ENCODE results near the gene TMEM245.

TMEM245 gene

DNA sequence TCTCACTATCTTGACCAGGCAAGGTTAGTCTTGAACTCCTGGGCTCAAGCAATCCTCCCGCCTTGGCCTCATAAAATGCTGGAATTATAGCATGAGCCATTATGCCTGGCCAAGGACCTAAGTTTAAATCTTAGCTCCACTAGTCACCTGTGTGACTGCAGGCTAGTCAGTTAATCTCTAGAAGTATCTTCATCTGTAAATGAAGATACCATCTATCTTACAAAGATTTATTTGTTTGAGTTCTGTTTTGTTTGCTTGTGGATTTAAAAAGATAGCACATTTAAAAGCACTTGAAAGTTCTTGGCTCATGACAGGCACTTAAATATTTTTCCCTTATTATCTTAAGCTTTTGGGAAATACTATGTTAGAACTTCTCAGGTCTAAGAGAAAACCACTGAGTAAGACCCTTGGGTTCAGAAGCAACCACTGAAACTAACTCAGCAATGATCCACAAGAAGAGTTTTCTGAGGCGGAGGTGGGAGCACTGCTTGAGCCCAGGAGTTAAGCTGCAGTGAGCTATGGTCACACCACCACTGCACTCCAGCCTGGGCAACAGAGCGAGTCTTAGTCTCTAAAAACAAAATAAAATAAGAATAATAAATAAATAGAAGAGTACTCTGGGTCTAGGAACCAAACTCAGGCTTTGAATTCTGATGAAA lies 19.1 kb downstream of the TMEM245 start:
- DNase-seq = no peak

DNA sequence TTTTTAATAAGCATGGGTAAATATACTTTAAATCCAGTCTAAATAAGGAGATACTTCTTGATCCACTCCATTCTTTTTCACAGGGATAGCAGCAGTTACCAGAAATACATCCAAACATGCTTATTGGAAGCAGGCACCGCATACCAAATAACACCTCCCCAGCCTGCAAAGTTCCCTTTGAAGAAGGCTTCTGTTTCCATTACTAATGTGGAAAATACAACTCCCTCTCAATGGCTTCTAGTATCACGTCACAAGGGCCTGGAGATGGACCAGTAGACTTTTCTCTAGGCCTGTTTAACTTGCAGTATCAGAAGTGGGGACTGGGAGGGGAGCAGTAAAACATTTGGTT lies 20.8 kb downstream of the TMEM245 start:
- no peak for DNase-seq

DNA sequence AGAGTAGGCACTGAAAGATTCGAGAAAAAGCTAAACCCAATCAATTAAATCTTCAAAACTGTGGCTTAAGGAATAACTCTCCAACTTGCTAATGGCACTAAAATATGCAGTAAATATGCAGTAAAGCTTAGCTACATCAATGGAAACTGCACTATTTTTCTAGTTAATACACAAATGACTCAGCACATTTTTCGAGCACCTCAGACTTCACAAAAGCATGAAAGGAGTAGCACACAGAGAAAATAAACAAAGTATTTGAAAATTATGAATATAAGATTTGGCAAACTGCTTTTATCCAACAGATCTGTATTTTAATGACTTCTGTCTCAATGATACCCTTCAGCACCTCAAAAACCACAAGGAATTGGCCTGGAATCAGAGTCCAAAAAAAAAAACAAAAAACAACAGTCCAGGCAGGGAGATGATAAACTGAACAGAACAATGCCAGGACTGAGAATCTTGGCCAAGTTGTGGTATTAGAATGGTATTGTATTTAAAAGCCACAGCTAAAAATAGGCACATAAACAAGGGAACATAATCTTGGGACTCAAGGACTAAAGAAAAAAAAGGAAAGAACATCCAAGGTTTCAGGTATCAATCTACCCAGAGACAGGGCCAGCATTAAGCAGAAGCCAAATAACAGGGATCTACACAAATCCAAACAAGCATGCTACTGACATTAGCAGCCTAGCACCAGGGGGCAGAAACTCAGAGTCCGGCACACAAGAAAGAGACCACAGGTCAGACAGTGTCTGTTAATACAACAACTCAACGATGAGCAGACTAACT lies 21.4 kb downstream of the TMEM245 start:
- no peak for DNase-seq

DNA sequence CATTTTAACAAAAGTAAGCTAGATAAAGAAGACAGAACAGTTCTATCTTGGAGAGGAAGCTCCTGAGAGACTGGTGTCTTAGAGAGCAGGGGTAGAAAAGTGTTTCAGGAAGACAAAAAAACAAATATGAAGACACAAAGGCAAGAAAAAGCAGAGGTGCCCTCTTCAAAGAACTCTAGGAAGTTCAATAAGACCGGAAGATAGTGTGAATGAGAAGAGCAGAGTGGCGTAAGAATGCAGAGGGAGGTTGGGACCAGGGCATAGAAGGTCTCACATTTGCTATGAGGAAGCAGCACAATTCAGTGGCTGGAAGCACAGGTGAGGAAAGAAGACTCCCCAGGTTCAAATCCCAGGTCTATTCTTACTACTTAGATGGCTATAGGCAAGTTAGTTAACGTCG lies 22.6 kb downstream of the TMEM245 start:
- no peak for DNase-seq

DNA sequence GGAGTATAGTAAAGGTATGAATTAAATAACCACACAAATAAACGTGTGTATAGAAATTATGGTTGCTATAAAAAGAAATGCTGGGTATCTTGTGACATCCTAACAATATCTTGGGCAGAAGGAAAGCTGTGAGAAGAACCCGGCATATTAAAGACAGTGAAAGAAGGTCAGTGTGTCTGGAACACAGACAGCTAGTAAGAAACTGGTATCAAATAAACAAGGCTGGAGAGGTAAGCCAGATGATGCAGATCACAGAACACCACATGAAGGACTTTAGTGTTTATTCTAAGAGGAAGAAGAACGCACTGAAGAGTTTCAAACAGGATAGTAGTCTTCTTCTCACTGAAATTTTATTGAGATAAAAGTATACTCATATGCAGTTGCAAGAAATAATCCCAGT lies 24.4 kb downstream of the TMEM245 start:
- no peak for DNase-seq

DNA sequence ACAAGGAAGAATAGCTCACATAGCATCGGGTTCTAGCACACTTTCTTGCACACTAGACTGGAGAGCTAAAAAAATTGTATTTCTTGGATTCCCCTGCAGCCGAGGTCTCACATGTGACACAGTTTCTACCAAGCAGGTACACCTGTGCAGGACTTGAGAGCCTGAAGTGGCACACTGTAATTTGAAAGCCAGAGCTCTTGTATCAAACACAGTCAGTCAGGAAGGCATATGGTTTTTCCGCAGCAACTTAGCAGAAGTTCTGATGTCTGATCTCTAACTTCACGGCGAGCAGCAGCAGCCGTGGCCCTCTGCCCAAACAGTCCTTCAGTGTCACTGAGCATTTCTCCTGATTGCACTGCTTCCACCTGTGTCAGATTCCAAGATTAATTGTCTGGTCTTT lies 25.5 kb downstream of the TMEM245 start:
- no peak for DNase-seq

DNA sequence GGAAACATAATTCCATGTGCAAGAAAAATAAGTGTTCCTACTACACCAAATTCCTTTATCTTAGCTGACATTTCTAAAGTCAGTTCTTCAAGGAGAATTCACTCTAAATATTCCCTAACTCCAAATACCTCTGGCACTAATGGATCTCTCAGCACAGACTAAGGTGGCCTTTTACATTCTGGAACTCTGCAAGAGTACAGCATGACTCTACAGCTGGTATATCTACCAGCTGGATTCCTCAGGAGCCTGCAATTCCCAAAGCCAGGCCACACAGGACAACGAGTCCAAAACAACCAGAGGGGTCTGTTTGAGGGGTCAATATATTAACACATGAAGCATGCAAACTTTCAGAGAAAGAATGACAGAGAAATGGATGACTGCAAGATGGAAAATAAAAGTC lies 27.2 kb downstream of the TMEM245 start:
- DNase-seq = no peak

DNA sequence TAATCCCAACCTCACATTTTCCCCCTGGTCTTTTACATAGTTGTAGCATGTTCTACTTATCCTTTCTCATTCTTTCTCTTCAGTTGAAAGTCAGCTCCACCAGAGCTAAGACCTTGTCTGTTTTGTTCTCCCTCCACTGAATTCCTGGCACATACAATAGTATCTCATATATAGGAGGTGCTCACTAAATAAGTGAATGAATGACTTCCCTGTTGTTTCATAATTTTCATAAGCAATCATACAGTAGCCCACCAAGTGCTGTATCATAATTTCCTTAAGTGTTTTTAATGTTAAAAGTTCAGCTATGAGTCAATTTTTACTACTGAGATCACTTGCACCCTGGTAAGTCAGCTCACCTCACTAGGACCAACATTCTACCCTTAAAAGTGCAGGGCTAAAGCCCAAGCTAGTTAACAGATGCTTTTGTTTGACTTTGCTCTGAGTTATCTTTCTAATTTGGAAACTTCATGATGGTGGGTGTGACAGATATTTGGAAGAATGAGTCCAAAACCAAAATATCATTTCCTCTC lies 27.6 kb downstream of the TMEM245 start:
- DNase-seq = no peak

DNA sequence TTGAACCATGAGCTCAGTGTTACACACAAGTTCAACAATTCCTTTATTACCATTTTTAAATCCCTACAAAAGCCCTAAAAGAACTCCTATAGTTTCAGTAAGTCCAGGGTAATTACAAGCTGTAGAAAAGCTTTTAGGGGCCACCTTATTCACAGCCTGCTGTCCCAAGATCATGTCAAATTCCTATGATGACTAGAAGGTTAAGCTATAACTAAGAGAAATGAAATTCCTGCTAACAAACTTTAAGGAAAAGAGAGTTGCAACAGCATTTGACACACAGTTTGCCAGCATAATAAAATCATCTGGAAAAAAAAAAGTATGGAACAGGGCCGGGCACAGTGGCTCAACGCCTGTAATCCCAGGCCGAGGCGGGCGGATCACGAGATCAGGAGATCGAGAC lies 31.5 kb downstream of the TMEM245 start:
- DNase-seq = no peak

DNA sequence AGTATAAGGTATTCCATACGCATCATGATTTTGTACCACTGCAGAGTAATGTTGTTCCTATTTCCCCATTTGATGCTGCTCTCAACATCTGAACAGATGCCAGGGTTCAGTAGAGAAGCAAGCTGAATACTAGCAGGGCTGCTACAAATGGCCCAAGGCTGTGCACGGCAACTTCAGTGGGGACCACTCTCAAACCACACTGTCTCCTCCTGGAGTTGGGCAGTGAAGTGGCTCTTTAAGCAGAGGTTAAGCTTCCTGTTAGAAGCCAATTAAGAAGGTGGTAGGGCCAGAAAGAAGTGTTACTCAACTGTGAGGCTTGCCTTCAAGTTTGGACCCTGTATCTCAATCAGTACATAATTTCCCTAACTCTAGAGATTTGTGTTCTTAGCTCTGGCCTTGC lies 32.0 kb downstream of the TMEM245 start:
- no peak for DNase-seq

DNA sequence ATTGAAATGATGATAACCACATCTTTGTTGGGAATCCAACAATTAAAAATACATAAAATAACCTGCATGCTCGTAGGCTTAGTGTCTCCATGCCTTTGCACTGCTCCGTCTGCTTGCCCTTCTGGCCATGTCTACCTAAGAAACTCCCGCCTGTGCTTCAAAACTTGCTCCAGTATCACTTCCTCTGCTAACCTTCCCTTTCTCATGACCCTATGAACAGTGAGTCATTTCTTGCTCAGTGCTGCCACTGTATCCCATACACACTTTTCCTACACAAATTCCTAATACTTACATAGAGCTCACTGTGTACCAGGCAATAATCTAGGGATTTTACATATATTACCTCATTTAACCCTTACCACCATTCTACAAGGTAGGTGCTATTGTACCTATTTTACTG lies 33.5 kb downstream of the TMEM245 start:
- no peak for DNase-seq

DNA sequence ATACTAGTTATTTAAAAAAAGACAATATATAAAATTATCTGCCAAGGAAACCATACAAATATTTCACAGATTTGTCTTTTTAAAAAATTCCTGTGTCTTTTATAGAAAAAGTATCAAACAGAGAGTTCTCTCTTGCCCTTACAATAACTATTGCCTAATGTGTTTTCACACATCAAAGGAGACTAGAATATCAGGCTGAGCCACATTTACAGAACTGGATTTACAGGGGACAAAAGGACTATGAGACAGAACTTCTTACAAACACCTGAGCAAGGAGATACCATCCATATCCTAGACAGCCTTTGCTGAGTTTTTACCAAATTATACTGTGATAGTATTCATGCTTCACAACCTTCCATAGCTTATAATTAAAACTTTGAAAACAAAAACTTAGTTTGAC lies 34.2 kb downstream of the TMEM245 start:
- no peak for DNase-seq

DNA sequence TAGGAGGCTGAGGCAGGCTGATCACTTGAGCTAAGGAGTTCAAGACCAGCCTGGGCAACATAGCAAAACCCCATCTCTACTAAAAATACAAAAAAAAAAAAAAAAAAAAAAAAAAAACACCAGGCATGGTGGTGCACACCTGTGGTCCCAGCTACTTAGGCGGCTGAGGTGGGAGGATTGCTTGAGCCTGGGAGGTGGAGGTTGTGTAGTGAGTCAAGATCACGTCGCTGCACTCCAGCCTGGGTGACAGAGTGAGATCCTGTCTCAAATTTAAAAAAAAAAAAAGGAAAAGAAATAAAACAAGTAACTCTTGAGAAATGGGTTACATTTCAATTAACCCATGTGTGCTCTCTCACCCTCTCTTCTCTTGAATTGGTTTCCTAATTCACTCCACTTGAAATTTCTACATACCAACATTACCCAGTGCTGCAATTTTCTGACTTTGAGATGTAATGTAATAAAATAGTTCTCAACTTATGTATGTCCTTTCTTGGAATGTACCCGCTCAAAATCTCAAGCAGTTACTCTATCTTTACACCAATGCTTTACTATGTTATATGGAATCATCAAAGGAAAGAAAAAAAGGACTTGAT lies 35.8 kb downstream of the TMEM245 start:
- DNase-seq = no peak

DNA sequence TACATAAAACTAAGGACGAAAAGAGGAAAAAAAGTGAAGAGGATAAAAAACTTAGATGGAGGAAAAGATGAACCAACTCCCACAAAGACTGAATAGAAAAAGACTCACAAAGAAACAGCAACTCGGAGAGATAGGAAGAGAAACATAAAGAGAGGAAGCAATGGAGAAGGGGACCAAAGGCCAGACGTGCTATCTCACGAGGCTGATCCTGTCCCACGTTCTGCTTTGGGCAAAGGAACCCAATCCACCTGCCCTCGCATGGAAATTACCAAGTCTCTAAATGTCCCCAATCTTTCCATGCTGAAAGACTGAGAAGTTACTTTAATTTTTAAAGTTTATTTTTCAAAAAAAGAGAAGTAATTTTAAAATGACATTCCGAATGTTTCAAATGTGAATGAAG lies 36.6 kb downstream of the TMEM245 start:
- DNase-seq = no peak

DNA sequence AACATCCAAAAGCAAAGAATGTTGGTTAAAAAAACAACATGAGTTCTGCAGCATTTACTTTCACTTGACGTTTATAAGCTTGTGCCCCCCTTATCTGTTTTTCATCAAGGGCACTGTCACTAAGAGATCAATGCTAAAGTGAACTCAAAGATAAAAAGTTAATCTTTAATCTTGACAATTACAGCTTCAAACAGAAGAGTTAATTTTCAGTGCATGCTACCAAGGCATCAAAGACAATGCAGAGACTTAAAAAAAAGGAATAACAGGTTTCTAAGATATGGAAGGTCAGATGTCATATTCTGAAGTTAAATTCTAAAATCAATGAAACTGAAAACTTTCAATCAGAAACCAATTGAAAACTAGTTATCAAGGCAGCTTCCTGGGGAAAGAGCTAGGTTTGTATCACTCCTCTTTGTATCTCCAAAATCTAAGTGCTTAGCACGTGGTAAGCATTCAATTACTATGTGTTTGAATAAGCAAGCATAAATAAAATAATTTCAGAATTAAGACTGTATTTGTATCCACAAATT lies 37.6 kb downstream of the TMEM245 start:
- DNase-seq = no peak

DNA sequence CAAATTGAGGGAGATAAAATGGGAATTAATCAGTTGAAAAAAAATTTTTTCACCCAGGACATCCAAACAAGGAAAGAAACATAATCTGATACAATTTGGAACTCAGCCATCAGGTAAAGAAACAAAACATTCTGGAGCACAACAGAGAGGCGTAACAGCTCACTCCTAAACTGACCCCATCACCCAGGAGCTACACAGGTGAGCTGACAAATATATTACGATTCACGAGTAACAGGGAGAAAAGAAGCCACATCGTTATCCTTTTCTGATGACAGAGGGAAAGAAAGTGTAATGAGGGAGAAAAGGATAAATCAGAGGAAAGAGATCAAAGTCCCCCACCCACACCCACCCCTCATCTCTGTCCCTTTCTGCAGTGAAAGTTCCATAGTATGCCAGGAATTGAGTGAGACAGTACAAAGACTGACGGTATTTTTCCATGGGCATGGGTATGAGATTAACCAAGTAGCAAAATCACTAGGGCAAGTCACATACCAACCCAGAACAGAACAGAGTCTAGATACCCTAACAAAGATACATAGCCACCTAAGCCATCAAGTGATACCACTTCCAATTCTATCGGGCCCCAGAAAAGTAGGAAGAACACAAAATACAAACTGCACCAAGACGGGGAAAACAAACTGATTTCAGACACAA lies 45.4 kb downstream of the TMEM245 start:
- DNase-seq = no peak

DNA sequence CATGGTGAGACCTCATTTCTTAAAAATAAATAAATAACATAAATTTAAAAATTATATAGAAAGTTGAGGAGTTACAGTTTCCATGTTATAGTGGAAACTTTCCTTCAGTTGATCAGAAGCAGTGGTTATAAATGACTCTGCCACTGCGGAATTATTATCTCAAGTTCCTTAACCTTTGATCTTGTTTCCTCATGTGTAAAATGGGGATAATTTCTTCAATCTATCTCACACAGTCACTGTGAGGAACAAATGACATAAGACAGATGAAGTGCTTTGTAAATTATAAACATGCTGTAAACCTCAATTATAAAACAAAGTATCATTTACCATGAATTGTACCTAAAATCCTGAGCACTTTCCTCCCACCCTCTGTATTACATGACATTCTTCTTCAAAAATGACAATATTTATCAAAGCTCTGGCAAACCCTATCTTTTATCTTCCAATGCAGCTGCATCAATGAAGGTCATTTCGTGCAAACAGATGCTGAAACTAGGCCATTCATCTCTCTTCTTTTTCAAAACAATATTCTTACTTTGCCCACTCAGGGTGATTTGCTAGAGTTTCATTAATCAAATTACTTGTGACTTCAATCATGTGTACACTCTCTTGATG lies 46.8 kb downstream of the TMEM245 start:
- no peak for DNase-seq

DNA sequence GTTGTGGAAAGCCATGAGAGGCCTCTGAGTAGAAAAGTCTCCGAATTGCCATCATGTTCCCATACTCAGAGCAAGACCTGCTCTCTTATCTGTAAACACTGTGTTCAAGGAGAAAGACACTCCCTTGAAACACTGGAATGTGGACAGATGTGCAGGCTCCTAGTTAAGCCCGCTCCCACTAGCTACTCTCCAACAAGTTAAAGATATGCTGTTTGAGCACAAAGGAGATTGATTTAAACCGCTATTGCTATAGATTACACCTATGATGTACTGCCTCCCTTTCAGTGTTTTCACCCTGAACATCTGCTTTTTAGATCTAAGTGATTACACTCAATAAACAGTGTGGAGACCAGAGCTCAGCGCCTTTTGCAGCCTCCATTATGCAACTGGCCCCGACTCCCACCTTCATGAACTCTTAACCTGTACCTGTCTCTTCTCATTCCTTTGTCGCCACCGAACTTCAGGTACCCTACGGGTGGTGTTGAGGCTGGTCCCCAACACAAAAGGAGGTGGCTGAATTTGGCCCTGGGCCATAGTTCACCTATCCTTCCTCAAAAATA lies 47.5 kb downstream of the TMEM245 start:
- DNase-seq = no peak

DNA sequence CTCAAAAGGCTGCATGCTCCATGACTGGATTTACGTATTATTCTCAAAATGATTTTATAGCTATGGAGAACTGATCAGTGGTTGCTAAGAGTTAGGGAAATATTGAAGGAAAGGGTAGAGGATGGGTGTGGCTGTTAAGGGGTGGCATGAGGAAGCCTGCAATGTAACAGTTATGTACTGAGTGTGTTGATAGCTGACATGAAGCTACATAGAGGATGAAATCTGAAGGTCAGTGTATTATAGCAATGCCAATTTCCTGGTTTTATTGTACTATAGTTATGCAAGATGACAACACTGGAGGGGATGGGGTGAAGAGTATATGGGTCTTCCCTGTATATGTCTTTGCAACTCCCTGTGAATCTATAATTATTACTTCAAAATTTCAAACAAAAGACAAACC lies 51.0 kb downstream of the TMEM245 start:
- no peak for DNase-seq

DNA sequence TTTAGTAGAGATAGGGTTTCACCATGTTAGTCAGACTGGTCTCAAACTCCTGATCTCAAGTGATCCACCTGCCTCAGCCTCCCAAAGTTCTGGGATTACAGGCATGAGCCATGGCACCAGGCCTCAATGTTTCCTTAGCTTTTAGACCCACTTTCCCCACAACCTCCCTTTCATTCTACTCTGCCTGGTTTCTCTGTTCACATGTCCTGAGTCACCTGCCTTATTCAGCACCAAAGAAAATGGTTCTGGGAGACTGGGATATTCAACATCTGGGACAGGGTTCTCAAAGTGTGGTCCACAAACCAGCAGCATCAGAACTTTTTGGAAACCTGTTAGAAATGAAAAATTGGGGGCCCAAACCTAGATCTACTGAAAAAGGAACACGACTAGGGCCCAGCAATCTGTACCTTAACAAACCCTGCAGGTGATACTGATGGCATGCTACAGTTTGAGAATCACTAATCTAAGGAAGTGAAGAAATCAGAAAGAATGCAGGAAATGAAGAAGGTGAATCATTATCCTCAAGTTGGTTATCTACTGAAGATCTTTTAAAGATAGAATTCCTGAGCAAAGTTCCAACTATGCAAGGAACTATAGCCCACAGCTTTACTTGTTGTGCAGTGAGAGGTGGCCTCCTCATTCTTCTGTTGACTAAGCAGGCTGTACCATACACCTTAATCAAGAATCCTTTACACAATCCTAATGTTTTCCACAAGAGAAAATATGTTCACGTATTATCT lies 54.6 kb downstream of the TMEM245 start:
- DNase-seq = no peak

DNA sequence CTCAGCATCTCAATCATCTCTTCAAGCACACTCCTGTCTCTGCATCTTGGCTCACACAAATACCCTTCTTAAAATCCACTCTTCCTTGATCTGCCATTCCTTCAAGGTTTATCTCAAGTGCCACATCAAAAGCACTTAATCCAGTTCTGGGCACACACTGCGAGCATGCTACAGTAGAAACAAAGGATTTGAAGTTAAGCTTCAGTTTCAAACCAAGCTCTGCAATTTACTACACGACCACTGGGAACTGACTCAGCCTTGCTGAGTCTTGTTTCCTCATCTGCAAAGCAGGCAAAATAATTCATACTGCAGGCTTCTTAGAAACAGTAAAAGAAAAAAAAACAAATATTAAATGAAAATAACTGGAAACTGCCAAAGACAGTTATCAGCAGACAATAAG lies 56.0 kb downstream of the TMEM245 start:
- no peak for DNase-seq

DNA sequence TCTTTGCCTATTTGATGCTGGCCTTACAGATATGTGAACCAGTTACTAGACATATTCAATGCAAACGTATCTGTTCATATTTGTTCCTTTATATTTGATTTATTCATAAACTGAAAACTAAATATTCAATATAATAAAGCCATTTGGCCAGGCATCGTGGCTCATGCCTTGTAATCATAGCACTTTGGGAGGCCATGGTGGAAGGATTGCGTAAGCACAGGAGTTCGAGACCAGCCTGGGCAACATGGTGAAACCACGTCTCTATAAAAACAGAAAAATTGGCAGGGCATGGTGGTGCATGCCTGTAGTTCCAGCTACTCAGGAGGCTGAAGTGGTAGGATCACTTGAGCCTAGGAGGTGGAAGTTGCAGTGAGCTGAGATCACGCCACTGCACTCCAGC lies 57.2 kb downstream of the TMEM245 start:
- DNase-seq = no peak
